Prostate gland (tissue), 2 donors: ENCODE data around the gene NFASC. TPM values are rescaled to one million over a fixed set of nuclear protein-coding genes. Genes with fewer than 3 reads are reported as not detected.

Experiments used
- DNase-seq: peaks from one replicate; pipeline ENCODE4 v3.0.0-alpha.2; 2019; ENCODE audit warnings: low spot score
- H3K27ac ChIP-seq, 2 donors: fragments of 200-600 bp; sonication (generic); 2 replicates each; pipeline ENCODE4 v1.5.1; 2017 to 2019
- H3K27me3 ChIP-seq: fragments of 200-600 bp; sonication (generic); replicated peaks from 2 replicates; pipeline ENCODE4 v1.5.1; 2019; ENCODE audit not compliant: insufficient read depth
- H3K36me3 ChIP-seq, 2 donors: fragments of 200-600 bp; sonication (generic); 1 replicate in 1 of 2; 2 replicates in 1 of 2; pipeline versions ENCODE4 v1.5.1 to v1.8.1; 2017 to 2019
- H3K4me1 ChIP-seq: fragments of 200-600 bp; sonication (generic); replicated peaks from 2 replicates; pipeline ENCODE4 v1.5.1; 2019
- H3K4me3 ChIP-seq, 2 donors: fragments of 200-600 bp; sonication (generic); 2 replicates each; pipeline ENCODE4 v1.5.1; 2017 to 2019
- H3K9me3 ChIP-seq: fragments of 200-600 bp; sonication (generic); 2 replicates; pipeline ENCODE4 v1.5.1; 2017
- POLR2A ChIP-seq: fragments of 450-650 bp; IDR thresholded peaks from one replicate; pipeline ENCODE4 v1.6.1; 2016; ENCODE audit warnings: antibody characterized with exemption, mild to moderate bottlenecking
- POLR2AphosphoS5 ChIP-seq: sonication (generic); formaldehyde crosslinking; IDR thresholded peaks from one replicate; pipeline ENCODE4 v1.6.1; 2017; ENCODE audit warnings: antibody characterized with exemption
- WGBS: methylation state at CpG from one replicate; pipeline ENCODE4 v1.1.5; 2018; 5-methylcytosine and 5-hydroxymethylcytosine counted together
- intact Hi-C: fragments of 100-400 bp; cut with DNase I; formaldehyde crosslinking; loops from one replicate; pipeline ENCODE4 v1.14.2; 2022
- total RNA-seq, 2 donors: library from RNA; depleted of rRNA; stranded (reverse); fragments of >200 nt; gene quantifications; one replicate each; pipeline ENCODE4 v1.1.0, GENCODE V29; 2016
- TF ChIP-seq, protein P1 (sequence below), 4 experiments: fragments of 200-600 bp in 2 of 4; fragments of 450-650 bp in 2 of 4; sonication (generic) in 2 of 4; IDR thresholded peaks; 1 replicate in 3 of 4; 2 replicates in 1 of 4; pipeline ENCODE4 v1.5.1; 2016 to 2019; ENCODE audit warnings: antibody characterized with exemption in 4 of 4, mild to moderate bottlenecking in 2 of 4, moderate library complexity in 2 of 4

Gene NFASC
- total RNA-seq, 2 donors from 2014 or later = 3.7 to 13.2 TPM

DNA sequence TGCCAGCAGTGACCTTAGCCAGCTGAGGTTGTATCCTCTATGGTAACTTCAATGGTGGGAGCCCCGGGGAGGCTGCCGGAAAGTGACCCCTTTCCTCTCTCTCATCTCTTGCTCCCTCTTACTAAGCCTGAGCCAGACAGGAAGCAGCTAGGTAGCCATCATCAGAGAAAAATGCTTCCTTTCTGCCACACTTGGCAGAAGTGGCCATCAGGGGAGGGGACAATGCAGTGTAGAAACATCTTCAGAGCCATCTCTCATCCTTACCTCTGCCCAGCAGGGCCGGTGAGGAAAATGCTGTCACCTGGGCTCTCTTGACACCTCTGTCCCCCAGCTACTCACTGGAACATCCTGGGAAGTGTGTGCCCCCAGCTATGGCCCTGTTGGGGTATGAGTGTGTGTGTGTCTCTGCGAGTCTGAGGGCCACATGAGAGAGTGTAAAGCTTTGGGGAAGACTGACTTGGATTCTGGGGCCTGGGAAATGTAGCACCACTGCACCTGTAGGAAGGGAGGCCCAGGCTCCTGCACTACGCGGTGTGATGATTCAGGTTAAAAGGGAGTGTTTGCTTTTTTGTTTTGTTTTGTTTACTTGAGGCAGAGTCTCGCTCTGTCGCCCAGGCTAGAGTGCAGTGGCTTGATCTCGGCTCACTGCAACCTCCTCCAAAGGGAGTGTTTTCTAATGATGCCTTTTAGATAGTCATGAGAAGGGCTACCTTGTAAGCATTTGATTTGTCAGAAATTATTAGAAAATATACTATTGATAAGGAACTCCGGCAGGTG is 123.6 kb downstream of the NFASC start:
- Histone ChIP-seq H3K27ac (no peak overlapping the region), H3K36me3 (no peaks in the 10 kb centered on the region), H3K4me3 (no peak overlapping the region), H3K27me3 (no peaks in the 10 kb centered on the region), H3K4me1 (no peaks in the 10 kb centered on the region), H3K9me3 (no peaks in the 10 kb centered on the region)
- 90% methylated on average over 10 of the region's 10 CpGs for WGBS
- TF ChIP-seq POLR2A (no peak), POLR2AphosphoS5 (no peak)
- TF ChIP-seq, protein P1, sequence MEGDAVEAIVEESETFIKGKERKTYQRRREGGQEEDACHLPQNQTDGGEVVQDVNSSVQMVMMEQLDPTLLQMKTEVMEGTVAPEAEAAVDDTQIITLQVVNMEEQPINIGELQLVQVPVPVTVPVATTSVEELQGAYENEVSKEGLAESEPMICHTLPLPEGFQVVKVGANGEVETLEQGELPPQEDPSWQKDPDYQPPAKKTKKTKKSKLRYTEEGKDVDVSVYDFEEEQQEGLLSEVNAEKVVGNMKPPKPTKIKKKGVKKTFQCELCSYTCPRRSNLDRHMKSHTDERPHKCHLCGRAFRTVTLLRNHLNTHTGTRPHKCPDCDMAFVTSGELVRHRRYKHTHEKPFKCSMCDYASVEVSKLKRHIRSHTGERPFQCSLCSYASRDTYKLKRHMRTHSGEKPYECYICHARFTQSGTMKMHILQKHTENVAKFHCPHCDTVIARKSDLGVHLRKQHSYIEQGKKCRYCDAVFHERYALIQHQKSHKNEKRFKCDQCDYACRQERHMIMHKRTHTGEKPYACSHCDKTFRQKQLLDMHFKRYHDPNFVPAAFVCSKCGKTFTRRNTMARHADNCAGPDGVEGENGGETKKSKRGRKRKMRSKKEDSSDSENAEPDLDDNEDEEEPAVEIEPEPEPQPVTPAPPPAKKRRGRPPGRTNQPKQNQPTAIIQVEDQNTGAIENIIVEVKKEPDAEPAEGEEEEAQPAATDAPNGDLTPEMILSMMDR (IDR thresholded peaks at IDR 0.05) = no peak
- no peak for DNase-seq
- intact Hi-C loops = no loop called here

- Histone ChIP-seq H3K9me3 (no peaks in the 10 kb centered on the region), H3K27ac (no peak overlapping the region), H3K36me3 (no peaks in the 10 kb centered on the region), H3K27me3 (no peaks in the 10 kb centered on the region), H3K4me3 (no peak overlapping the region), H3K4me1 (no peaks in the 10 kb centered on the region)
- DNase-seq = no peak
- TF ChIP-seq POLR2A (no peak), POLR2AphosphoS5 (no peak)
- TF ChIP-seq, protein P1 (IDR thresholded peaks at IDR 0.05) = no peak
- WGBS = 87% methylated on average over 22 of the region's 22 CpGs
- intact Hi-C loops = no loop called here
These were observed 126.3 kb downstream of the NFASC start for GRCh38 chr1:204996981-204997380.

DNA sequence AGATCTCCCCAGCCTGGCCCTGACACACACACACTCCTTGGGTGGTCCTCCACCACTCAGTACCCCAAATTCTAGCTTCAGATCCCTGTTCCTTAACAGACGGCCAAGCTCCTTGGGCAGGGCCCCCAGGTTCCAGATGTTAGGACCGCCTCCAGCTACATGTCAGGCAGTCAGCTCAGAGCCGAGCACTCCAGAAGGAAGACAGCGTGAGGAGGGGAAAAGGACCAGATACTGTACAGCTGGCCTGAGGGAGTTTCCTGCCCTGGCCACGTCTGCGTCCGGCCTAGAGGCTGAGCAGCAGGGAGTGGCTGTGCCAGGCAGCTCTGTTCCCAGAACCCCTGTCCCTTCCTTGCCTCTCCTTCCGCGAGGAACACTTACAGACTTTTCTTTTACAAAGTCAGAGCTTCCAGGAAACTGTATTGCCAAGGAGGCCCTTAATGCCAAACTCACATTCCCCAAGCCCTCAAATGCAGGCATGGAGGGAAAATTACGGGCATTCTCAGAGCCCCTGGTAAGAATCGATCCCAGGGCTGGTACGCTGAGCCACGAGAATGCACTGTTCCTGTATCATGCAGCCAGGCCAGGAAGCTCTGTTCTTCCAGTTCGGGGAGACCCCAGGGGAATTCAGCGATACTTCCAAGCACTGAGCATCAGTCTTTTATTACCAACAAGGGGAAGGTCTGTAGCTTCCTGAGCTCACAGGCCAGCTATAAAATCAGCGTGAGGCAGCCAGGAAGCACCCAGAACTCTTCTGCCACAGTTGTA is 127.1 kb downstream of the NFASC start:
- Histone ChIP-seq H3K4me1 (no peaks in the 10 kb centered on the region), H3K27me3 (no peaks in the 10 kb centered on the region), H3K9me3 (no peaks in the 10 kb centered on the region), H3K4me3 (no peak overlapping the region), H3K36me3 (no peaks in the 10 kb centered on the region), H3K27ac (no peak overlapping the region)
- intact Hi-C loops = no loop called here
- TF ChIP-seq POLR2A = no peak
- WGBS = 54% methylated on average over 16 of the region's 16 CpGs
- no peak for DNase-seq

GRCh38 chr1:205001162-205001561 is 130.5 kb downstream of the NFASC start:
- DNase-seq = no peak
- no peaks in the 10 kb centered on the region for H3K27me3 ChIP-seq
- no peak overlapping the region for H3K27ac ChIP-seq
- H3K4me1 ChIP-seq = no peaks in the 10 kb centered on the region
- 95% methylated on average over 14 of the region's 14 CpGs for WGBS
- intact Hi-C loops = no loop called here
- no peaks in the 10 kb centered on the region for H3K9me3 ChIP-seq
- H3K4me3 ChIP-seq = no peak overlapping the region
- TF ChIP-seq POLR2AphosphoS5 = no peak
- TF ChIP-seq POLR2A = no peak
- TF ChIP-seq, protein P1 (IDR thresholded peaks at IDR 0.05) = no peak
- H3K36me3 ChIP-seq = no peaks in the 10 kb centered on the region

- WGBS = 96% methylated on average over 7 of the region's 7 CpGs
- no peaks in the 10 kb centered on the region for H3K9me3 ChIP-seq
- intact Hi-C loops = no loop called here
- no peak for TF ChIP-seq POLR2AphosphoS5
- TF ChIP-seq, protein P1 (IDR thresholded peaks at IDR 0.05) = no peak
- TF ChIP-seq POLR2A = no peak
- H3K4me3 ChIP-seq = no peak overlapping the region
- no peaks in the 10 kb centered on the region for H3K4me1 ChIP-seq
- DNase-seq = no peak
- H3K36me3 ChIP-seq = no peaks in the 10 kb centered on the region
- H3K27me3 ChIP-seq = no peaks in the 10 kb centered on the region
- H3K27ac ChIP-seq = no peak overlapping the region
These were observed 132.0 kb downstream of the NFASC start for GRCh38 chr1:205002705-205003104.
